HepG2 (cell line): ENCODE results near the gene RNASE2. TPM values are rescaled to one million over a fixed set of nuclear protein-coding genes. Genes with fewer than 3 reads are reported as not detected.

Experiments
- FOXC1 ChIP-seq: sonication (generic); formaldehyde crosslinking; IDR thresholded peaks from 2 replicates; pipeline ENCODE4 v1.8.0; 2022; ENCODE audit warnings: mild to moderate bottlenecking, missing genetic modification reagents, borderline replicate concordance
- HOXA9 ChIP-seq: sonication (generic); formaldehyde crosslinking; IDR thresholded peaks from 2 replicates; pipeline ENCODE4 v1.8.1; 2022; ENCODE audit warnings: missing genetic modification reagents, mild to moderate bottlenecking, moderate library complexity, borderline replicate concordance
- ISL2 ChIP-seq: sonication (generic); formaldehyde crosslinking; IDR thresholded peaks from 2 replicates; pipeline ENCODE4 v1.5.0; 2020; ENCODE audit warnings: missing genetic modification reagents
- KMT2B ChIP-seq: IDR thresholded peaks from 2 replicates; pipeline ENCODE4 v1.6.1; 2016; ENCODE audit warnings: missing genetic modification reagents, missing compliant biosample characterization
- STAG1 ChIP-seq: sonication (generic); formaldehyde crosslinking; IDR thresholded peaks from 2 replicates; pipeline ENCODE4 v1.4.0; 2020; ENCODE audit warnings: missing genetic modification reagents
- SYNCRIP ChIP-seq: fragments of 200-400 bp; formaldehyde crosslinking; IDR thresholded peaks from 2 replicates; pipeline ENCODE4 v1.6.1; 2018; ENCODE audit warnings: mild to moderate bottlenecking, low read depth, low read length; ENCODE audit not compliant: insufficient read depth
- TARDBP ChIP-seq: sonication (generic); formaldehyde crosslinking; IDR thresholded peaks from 2 replicates; pipeline ENCODE4 v1.8.0; 2022; ENCODE audit warnings: mild to moderate bottlenecking, missing genetic modification reagents
- ZNF317 ChIP-seq: sonication (generic); formaldehyde crosslinking; IDR thresholded peaks from 2 replicates; pipeline ENCODE4 v1.5.0; 2020; ENCODE audit warnings: mild to moderate bottlenecking, missing genetic modification reagents
- ZNF570 ChIP-seq: sonication (generic); formaldehyde crosslinking; IDR thresholded peaks from 2 replicates; pipeline ENCODE4 v1.4.0; 2020; ENCODE audit warnings: mild to moderate bottlenecking, missing genetic modification reagents, borderline replicate concordance
- polyA plus RNA-seq, 8 experiments: library from polyadenylated mRNA; depleted of rRNA in 3 of 8; stranded (reverse) in 7 of 8; unstranded in 1 of 8; fragments of >200 nt; fragmentation: Illumina TruSeq in 4 of 8; extraction: Trizol in 4 of 8; gene quantifications; 2 replicates each; pipeline versions ENCODE4 v1.2.1 to v1.2.3, GENCODE V29; 2011 to 2016; ENCODE audit warnings: low read depth in 4 of 8, missing spikeins in 1 of 8, mixed read lengths in 1 of 8; ENCODE audit not compliant: insufficient read depth in 1 of 8
- total RNA-seq, 5 experiments: library from RNA; depleted of rRNA; stranded (reverse); fragments of >200 nt; fragmentation: Illumina TruSeq; extraction: Trizol; gene quantifications; 2 replicates each; pipeline ENCODE4 v1.2.3, GENCODE V29; 2016; ENCODE audit warnings: low read depth in 1 of 5
- TF ChIP-seq, protein P1 (sequence below): sonication (generic); formaldehyde crosslinking; IDR thresholded peaks from 2 replicates; pipeline ENCODE4 v1.4.0; 2020; ENCODE audit warnings: missing genetic modification reagents, mild to moderate bottlenecking, borderline replicate concordance
- TF ChIP-seq, protein P2 (sequence below): IDR thresholded peaks from 2 replicates; pipeline ENCODE4 v1.6.1; 2016
- TF ChIP-seq, protein P3 (sequence below): sonication (generic); formaldehyde crosslinking; IDR thresholded peaks from 2 replicates; pipeline ENCODE4 v1.5.1; 2020; ENCODE audit warnings: mild to moderate bottlenecking, missing genetic modification reagents, moderate library complexity
- TF ChIP-seq, protein P4 (sequence below): sonication (generic); formaldehyde crosslinking; IDR thresholded peaks from 2 replicates; pipeline ENCODE4 v1.4.0; 2020; ENCODE audit warnings: missing genetic modification reagents, borderline replicate concordance
- TF ChIP-seq, protein P5 (sequence below): sonication (generic); formaldehyde crosslinking; IDR thresholded peaks from 2 replicates; pipeline ENCODE4 v1.9.0; 2021; ENCODE audit warnings: missing genetic modification reagents, borderline replicate concordance
- TF ChIP-seq, protein P6 (sequence below): sonication (generic); formaldehyde crosslinking; conservative IDR thresholded peaks from 2 replicates; pipeline ENCODE4 v1.5.0; 2020; ENCODE audit warnings: missing genetic modification reagents

Gene RNASE2
- total and polyA plus RNA-seq, 2 of the 13 experiments (the other 11 are each of a cell fraction or from before 2014, with no cell fraction given) = 0.69 TPM; not detected in 1

DNA sequence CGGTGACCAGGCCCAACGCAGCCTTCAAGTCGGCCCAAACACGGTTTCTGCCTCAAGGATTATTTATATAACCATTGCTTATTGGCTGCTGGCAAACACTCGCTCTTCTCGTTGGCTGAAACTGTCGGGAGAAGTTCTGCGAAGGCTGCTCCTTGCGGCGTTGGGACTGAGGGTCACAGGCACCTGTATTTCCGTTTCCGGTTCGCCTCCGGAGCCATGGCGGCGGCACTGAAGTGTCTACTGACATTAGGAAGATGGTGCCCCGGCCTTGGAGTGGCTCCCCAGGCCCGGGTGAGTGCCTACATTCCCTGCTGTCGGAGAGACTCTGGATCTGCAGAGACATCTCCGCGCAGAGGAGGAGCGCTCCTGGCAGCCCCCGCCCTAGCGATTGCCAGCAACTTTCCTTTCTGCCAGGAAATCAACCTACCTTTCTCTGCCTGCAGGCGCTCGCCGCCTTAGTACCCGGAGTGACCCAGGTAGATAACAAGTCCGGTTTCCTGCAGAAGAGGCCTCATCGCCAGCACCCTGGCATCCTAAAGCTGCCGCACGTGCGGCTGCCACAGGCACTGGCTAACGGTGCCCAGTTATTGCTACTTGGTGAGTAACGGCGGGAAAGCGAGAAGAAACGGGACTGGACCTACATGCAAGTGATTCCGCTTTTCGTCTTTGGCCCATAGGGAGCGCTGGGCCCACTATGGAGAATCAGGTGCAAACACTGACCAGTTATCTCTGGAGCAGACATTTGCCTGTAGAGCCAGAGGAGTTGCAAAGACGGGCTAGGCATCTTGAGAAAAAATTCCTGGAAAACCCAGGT lies 34.7 kb downstream of the RNASE2 start, which contains the start of gene METTL17 (continued):
- TF ChIP-seq TARDBP (CRISPR knock-in tag) = peak; percentile 55; the same call in 1 of the 2 replicates
- peak; percentile 89 for TF ChIP-seq FOXC1 (CRISPR knock-in tag)
- peak; percentile 58 for TF ChIP-seq STAG1 (CRISPR knock-in tag)
- TF ChIP-seq SYNCRIP = no peak
- TF ChIP-seq ISL2 = peak; percentile 66; the same call in 1 of the 2 replicates
- TF ChIP-seq KMT2B = peak; percentile 78; the same call in 1 of the 2 replicates
- TF ChIP-seq ZNF570 (CRISPR knock-in tag) = no peak
- TF ChIP-seq, protein P1, sequence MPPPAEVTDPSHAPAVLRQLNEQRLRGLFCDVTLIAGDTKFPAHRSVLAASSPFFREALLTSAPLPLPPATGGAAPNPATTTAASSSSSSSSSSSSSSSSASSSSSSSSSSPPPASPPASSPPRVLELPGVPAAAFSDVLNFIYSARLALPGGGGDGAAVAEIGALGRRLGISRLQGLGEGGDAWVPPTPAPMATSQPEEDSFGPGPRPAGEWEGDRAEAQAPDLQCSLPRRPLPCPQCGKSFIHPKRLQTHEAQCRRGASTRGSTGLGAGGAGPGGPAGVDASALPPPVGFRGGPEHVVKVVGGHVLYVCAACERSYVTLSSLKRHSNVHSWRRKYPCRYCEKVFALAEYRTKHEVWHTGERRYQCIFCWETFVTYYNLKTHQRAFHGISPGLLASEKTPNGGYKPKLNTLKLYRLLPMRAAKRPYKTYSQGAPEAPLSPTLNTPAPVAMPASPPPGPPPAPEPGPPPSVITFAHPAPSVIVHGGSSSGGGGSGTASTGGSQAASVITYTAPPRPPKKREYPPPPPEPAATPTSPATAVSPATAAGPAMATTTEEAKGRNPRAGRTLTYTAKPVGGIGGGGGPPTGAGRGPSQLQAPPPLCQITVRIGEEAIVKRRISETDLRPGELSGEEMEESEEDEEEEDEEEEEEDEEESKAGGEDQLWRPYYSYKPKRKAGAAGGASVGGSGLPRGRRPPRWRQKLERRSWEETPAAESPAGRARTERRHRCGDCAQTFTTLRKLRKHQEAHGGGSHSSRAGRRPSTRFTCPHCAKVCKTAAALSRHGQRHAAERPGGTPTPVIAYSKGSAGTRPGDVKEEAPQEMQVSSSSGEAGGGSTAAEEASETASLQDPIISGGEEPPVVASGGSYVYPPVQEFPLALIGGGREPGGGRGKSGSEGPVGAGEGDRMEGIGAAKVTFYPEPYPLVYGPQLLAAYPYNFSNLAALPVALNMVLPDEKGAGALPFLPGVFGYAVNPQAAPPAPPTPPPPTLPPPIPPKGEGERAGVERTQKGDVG (CRISPR knock-in tag) = no peak
- TF ChIP-seq, protein P2, sequence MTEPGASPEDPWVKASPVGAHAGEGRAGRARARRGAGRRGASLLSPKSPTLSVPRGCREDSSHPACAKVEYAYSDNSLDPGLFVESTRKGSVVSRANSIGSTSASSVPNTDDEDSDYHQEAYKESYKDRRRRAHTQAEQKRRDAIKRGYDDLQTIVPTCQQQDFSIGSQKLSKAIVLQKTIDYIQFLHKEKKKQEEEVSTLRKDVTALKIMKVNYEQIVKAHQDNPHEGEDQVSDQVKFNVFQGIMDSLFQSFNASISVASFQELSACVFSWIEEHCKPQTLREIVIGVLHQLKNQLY (CRISPR knock-in tag) = no peak
- TF ChIP-seq, protein P3, sequence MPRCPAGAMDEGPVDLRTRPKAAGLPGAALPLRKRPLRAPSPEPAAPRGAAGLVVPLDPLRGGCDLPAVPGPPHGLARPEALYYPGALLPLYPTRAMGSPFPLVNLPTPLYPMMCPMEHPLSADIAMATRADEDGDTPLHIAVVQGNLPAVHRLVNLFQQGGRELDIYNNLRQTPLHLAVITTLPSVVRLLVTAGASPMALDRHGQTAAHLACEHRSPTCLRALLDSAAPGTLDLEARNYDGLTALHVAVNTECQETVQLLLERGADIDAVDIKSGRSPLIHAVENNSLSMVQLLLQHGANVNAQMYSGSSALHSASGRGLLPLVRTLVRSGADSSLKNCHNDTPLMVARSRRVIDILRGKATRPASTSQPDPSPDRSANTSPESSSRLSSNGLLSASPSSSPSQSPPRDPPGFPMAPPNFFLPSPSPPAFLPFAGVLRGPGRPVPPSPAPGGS (CRISPR knock-in tag) = no peak; the same call in 1 of the 2 replicates
- TF ChIP-seq, protein P4, sequence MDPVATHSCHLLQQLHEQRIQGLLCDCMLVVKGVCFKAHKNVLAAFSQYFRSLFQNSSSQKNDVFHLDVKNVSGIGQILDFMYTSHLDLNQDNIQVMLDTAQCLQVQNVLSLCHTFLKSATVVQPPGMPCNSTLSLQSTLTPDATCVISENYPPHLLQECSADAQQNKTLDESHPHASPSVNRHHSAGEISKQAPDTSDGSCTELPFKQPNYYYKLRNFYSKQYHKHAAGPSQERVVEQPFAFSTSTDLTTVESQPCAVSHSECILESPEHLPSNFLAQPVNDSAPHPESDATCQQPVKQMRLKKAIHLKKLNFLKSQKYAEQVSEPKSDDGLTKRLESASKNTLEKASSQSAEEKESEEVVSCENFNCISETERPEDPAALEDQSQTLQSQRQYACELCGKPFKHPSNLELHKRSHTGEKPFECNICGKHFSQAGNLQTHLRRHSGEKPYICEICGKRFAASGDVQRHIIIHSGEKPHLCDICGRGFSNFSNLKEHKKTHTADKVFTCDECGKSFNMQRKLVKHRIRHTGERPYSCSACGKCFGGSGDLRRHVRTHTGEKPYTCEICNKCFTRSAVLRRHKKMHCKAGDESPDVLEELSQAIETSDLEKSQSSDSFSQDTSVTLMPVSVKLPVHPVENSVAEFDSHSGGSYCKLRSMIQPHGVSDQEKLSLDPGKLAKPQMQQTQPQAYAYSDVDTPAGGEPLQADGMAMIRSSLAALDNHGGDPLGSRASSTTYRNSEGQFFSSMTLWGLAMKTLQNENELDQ (CRISPR knock-in tag) = 0 out of 2 replicates have a peak, but pooled peaks have one; percentile 45
- TF ChIP-seq, protein P5, sequence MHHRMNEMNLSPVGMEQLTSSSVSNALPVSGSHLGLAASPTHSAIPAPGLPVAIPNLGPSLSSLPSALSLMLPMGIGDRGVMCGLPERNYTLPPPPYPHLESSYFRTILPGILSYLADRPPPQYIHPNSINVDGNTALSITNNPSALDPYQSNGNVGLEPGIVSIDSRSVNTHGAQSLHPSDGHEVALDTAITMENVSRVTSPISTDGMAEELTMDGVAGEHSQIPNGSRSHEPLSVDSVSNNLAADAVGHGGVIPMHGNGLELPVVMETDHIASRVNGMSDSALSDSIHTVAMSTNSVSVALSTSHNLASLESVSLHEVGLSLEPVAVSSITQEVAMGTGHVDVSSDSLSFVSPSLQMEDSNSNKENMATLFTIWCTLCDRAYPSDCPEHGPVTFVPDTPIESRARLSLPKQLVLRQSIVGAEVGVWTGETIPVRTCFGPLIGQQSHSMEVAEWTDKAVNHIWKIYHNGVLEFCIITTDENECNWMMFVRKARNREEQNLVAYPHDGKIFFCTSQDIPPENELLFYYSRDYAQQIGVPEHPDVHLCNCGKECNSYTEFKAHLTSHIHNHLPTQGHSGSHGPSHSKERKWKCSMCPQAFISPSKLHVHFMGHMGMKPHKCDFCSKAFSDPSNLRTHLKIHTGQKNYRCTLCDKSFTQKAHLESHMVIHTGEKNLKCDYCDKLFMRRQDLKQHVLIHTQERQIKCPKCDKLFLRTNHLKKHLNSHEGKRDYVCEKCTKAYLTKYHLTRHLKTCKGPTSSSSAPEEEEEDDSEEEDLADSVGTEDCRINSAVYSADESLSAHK (CRISPR knock-in tag) = no peak
- TF ChIP-seq HOXA9 = no peak
- TF ChIP-seq ZNF317 (CRISPR knock-in tag) = no peak
- TF ChIP-seq, protein P6, sequence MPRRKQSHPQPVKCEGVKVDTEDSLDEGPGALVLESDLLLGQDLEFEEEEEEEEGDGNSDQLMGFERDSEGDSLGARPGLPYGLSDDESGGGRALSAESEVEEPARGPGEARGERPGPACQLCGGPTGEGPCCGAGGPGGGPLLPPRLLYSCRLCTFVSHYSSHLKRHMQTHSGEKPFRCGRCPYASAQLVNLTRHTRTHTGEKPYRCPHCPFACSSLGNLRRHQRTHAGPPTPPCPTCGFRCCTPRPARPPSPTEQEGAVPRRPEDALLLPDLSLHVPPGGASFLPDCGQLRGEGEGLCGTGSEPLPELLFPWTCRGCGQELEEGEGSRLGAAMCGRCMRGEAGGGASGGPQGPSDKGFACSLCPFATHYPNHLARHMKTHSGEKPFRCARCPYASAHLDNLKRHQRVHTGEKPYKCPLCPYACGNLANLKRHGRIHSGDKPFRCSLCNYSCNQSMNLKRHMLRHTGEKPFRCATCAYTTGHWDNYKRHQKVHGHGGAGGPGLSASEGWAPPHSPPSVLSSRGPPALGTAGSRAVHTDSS (CRISPR knock-in tag) = no peak
